ENCODE data around the gene EHBP1. TPM values are rescaled to one million over a fixed set of nuclear protein-coding genes. Genes with fewer than 3 reads are reported as not detected.
"Not testable (repeated sequence)": the region's sequence is repeated elsewhere in the genome, so short reads cannot be mapped to it uniquely, and the experiment has no call there.

EHBP1 gene
- total RNA-seq, 4 donors from 2014 or later = 195 to 367 (median 212) TPM

DNA sequence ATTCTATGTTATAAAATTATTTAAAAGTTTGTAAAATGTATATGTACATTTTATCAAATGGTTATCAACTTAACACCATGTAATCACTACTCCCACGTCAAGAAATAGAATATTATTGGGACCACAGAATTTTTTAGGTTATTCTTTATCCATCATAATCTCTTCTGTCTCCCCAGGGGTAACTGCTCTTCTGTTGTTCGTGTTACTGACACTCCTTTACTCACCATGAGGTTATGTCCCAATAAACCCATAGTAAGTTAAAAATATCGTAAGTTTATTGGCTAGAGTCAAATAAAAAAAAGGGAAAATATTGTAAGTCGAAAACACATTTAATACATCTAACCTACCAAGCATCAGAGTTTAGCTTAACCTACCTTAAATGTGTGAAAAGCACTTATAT is 359.1 kb downstream of the EHBP1 start:
- H3K4me3 ChIP-seq = no peak overlapping the region
- H3K27me3 ChIP-seq = peaks cover 0 to 84% of the 10 kb centered on the region in 2 donors
- H3K4me1 ChIP-seq = peaks cover 0 to 10% (median 1%) of the 10 kb centered on the region in 4 donors
- H3K36me3 ChIP-seq = no peaks in the 10 kb centered on the region
- no peak overlapping the region for H3K27ac ChIP-seq
- H3K9me3 ChIP-seq = no peaks in the 10 kb centered on the region
- WGBS, 2 donors = 76 to 78% methylated on average over 4 of the region's 4 CpGs
- DNase-seq (ENCODE audit: low spot score in 2 of 2) = no peak
- TF ChIP-seq POLR2A (IDR thresholded peaks at IDR 0.05) (no peak), CTCF (IDR thresholded peaks at IDR 0.05) (no peak), EP300 (IDR thresholded peaks at IDR 0.05) (no peak)

DNA sequence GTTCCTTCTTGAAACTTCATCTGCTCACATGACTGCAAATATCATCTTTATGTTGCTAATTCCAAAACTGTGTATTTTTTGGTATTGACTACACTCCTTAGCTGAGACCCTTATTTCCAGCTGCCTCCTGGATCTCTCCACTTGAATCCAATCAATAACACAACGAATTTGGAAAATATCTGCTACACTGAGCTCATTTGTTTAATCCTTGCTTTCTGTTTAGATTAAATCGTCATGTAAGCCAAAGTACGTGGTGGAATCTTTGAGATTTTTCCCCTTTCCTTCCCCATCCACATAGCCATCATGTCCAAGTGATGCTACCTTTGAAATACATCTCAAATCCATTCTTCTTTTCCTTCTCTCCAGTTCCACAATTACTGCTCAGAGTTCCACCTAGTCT is 360.8 kb downstream of the EHBP1 start:
- TF ChIP-seq POLR2A (IDR thresholded peaks at IDR 0.05) (no peak), CTCF (IDR thresholded peaks at IDR 0.05) (no peak), EP300 (IDR thresholded peaks at IDR 0.05) (no peak)
- no peaks in the 10 kb centered on the region for H3K4me1 ChIP-seq
- no peak overlapping the region for H3K27ac ChIP-seq
- no peaks in the 10 kb centered on the region for H3K36me3 ChIP-seq
- H3K27me3 ChIP-seq = peaks cover 0 to 68% of the 10 kb centered on the region in 2 donors
- no peak overlapping the region for H3K4me3 ChIP-seq
- H3K9me3 ChIP-seq = no peaks in the 10 kb centered on the region
- no peak for DNase-seq (ENCODE audit: low spot score in 2 of 2)
- 66 to 71% methylated on average over 3 of the region's 3 CpGs for WGBS, 2 donors

- DNase-seq (ENCODE audit: low spot score in 2 of 2) = no peak
- Histone ChIP-seq H3K27me3 (peaks cover 0 to 62% of the 10 kb centered on the region in 2 donors), H3K27ac (no peak overlapping the region), H3K4me1 (no peaks in the 10 kb centered on the region), H3K36me3 (no peaks in the 10 kb centered on the region), H3K9me3 (no peaks in the 10 kb centered on the region), H3K4me3 (no peak overlapping the region)
- TF ChIP-seq EP300 (IDR thresholded peaks at IDR 0.05) (no peak), CTCF (IDR thresholded peaks at IDR 0.05) (no peak), POLR2A (IDR thresholded peaks at IDR 0.05) (no peak)
- 62 to 65% methylated on average over 2 of the region's 2 CpGs for WGBS, 2 donors
These were observed 361.3 kb downstream of the EHBP1 start for GRCh38 chr2:63066838-63067237.

DNA sequence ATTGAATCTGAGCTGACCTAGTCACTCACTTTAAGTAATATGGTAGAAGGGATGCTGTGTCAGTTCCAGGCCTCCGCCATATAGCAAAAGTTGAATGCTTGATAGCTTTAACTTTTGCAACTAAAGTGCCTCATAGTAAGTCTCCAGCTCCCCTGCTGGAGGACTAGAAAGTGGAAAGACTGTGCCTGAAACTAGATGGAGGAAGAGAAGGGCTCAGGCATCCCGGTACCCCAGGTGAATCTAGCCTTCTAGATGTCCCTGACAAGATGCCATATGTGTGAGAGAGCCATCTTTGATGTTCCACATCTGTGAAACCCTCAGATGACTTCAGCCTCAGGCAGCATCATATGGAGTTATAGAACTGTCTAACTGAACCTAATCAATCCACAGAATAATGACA is 366.2 kb downstream of the EHBP1 start:
- no peaks in the 10 kb centered on the region for H3K4me1 ChIP-seq
- H3K36me3 ChIP-seq = no peaks in the 10 kb centered on the region
- peaks cover 0 to 21% of the 10 kb centered on the region in 2 donors for H3K27me3 ChIP-seq
- H3K9me3 ChIP-seq = no peaks in the 10 kb centered on the region
- no peak overlapping the region for H3K27ac ChIP-seq
- 80 to 86% methylated on average over 2 of the region's 2 CpGs for WGBS, 2 donors
- no peak overlapping the region for H3K4me3 ChIP-seq
- TF ChIP-seq EP300 (IDR thresholded peaks at IDR 0.05) = no peak
- TF ChIP-seq POLR2A (IDR thresholded peaks at IDR 0.05) = no peak
- TF ChIP-seq CTCF (IDR thresholded peaks at IDR 0.05) = no peak
- no peak for DNase-seq (ENCODE audit: low spot score in 2 of 2)

GRCh38 chr2:63073994-63074393 is 368.5 kb downstream of the EHBP1 start:
- H3K36me3 ChIP-seq = no peaks in the 10 kb centered on the region
- H3K9me3 ChIP-seq = no peaks in the 10 kb centered on the region
- TF ChIP-seq POLR2A (IDR thresholded peaks at IDR 0.05) = no peak
- TF ChIP-seq EP300 (IDR thresholded peaks at IDR 0.05) = no peak
- no peak for TF ChIP-seq CTCF (IDR thresholded peaks at IDR 0.05)
- no peak overlapping the region for H3K4me3 ChIP-seq
- H3K27me3 ChIP-seq = peaks cover 0 to 3% of the 10 kb centered on the region in 2 donors
- H3K4me1 ChIP-seq = no peaks in the 10 kb centered on the region
- no peak for DNase-seq (ENCODE audit: low spot score in 2 of 2)
- H3K27ac ChIP-seq = no peak overlapping the region
- WGBS, 2 donors = 80 to 94% methylated on average over 3 of the region's 3 CpGs

GRCh38 chr2:63074399-63074798 is 368.9 kb downstream of the EHBP1 start:
- not testable (repeated sequence) for H3K27me3 ChIP-seq; H3K4me3 ChIP-seq; H3K36me3 ChIP-seq; DNase-seq (ENCODE audit: low spot score in 2 of 2); H3K4me1 ChIP-seq; H3K27ac ChIP-seq; H3K9me3 ChIP-seq
- 74 to 85% methylated on average over 4 of the region's 4 CpGs for WGBS, 2 donors
